GM19468 (cell line): Measurements from ENCODE around the gene CHMP6.
"Not testable (repeated sequence)": the region's sequence is repeated elsewhere in the genome, so short reads cannot be mapped to it uniquely, and the experiment has no call there.

Source experiments
- ATAC-seq: cut with Tn5 transposase; IDR thresholded peaks from one replicate; pipeline ENCODE4 v1.9.1; 2021; ENCODE audit warnings: mild to moderate bottlenecking, moderate library complexity, moderate number of reproducible peaks; ENCODE audit not compliant: unreplicated experiment; ENCODE audit errors: extremely low read depth

The CHMP6 gene

GRCh38 chr17:81008140-81008539, 16.5 kb downstream of the CHMP6 start:
- no peak for ATAC-seq

- no peak for ATAC-seq
Observed at GRCh38 chr17:81009136-81009535, 17.5 kb downstream of the CHMP6 start.

GRCh38 chr17:81010935-81011334, 19.3 kb downstream of the CHMP6 start:
- ATAC-seq = no peak

- no peak for ATAC-seq
Observed at GRCh38 chr17:81011951-81012350, 20.3 kb downstream of the CHMP6 start.

- ATAC-seq = no peak
Observed at GRCh38 chr17:81012574-81013447, 21.2 kb downstream of the CHMP6 start.

GRCh38 chr17:81013642-81014041, 22.0 kb downstream of the CHMP6 start:
- no peak for ATAC-seq

- no peak for ATAC-seq
Observed at GRCh38 chr17:81015136-81015535, 23.5 kb downstream of the CHMP6 start.

GRCh38 chr17:81016575-81016974, 24.9 kb downstream of the CHMP6 start:
- ATAC-seq = no peak

- ATAC-seq = not testable (repeated sequence)
Observed at GRCh38 chr17:81017330-81017729, 25.7 kb downstream of the CHMP6 start.

GRCh38 chr17:81018044-81018802, 26.6 kb downstream of the CHMP6 start:
- ATAC-seq = no peak

- ATAC-seq = no peak
Observed at GRCh38 chr17:81019563-81020442, 28.2 kb downstream of the CHMP6 start.

- ATAC-seq = no peak
Observed at GRCh38 chr17:81020443-81020766, 28.8 kb downstream of the CHMP6 start.

GRCh38 chr17:81020767-81021497, 29.3 kb downstream of the CHMP6 start:
- no peak for ATAC-seq

GRCh38 chr17:81021531-81022343, 30.1 kb downstream of the CHMP6 start:
- no peak for ATAC-seq

- no peak for ATAC-seq
Observed at GRCh38 chr17:81022344-81022676, 30.7 kb downstream of the CHMP6 start.

GRCh38 chr17:81025065-81025740, 33.6 kb downstream of the CHMP6 start:
- ATAC-seq = no peak

GRCh38 chr17:81025741-81026129, 34.1 kb downstream of the CHMP6 start:
- ATAC-seq = no peak

GRCh38 chr17:81026266-81027036, 34.8 kb downstream of the CHMP6 start:
- ATAC-seq = no peak
